NCI-H187 treated with DMSO at 0.1 percent for 48 hours (cell line): Measurements from ENCODE around the gene NUP210L.
"Not testable (repeated sequence)": the region's sequence is repeated elsewhere in the genome, so short reads cannot be mapped to it uniquely, and the experiment has no call there.

ENCODE experiments used
- DNase-seq: peaks from one replicate; lab custom pipeline; 2025; lab: John Stamatoyannopoulos, UW

The NUP210L gene

DNA sequence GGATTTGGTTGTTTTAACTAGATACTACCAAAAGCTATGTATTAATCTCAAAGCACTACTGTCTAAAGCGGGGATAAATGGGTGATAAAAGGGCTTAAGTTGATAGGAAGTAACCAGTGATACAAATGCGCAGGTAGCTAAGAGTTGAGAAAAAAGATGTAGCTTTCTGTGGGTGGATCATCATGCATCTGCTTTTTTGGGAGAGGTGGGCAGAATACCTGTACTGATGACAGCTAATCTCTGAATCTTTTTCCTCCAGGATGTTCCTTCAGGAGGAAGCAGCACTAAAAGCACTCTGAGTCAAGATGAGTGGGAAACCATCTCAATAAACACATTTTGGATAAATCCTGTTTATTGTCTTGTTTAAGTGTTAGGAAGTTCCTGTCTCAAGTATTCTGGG is 163.1 kb downstream of the NUP210L start:
- no peak for DNase-seq

DNA sequence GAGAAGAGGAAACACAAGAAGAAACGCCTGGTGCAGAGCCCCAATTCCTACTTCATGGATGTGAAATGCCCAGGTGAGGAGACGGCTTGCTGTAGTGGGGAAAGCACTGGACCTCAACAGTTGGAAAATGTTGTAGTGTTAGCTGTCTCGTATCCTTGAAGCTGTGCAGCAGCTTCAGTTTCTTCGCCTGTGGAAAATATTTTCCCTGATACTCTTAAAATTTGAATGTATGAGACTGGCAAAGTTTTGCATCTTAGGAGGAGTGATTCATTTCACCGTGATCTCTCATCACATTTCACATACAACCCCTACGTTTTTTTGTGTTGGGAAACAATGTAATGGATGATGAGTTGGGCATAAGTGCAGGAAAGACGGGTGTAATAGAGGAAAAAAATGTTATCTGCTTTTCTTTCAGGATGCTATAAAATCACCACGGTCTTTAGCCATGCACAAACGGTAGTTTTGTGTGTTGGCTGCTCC is 163.7 kb downstream of the NUP210L start:
- no peak for DNase-seq

DNA sequence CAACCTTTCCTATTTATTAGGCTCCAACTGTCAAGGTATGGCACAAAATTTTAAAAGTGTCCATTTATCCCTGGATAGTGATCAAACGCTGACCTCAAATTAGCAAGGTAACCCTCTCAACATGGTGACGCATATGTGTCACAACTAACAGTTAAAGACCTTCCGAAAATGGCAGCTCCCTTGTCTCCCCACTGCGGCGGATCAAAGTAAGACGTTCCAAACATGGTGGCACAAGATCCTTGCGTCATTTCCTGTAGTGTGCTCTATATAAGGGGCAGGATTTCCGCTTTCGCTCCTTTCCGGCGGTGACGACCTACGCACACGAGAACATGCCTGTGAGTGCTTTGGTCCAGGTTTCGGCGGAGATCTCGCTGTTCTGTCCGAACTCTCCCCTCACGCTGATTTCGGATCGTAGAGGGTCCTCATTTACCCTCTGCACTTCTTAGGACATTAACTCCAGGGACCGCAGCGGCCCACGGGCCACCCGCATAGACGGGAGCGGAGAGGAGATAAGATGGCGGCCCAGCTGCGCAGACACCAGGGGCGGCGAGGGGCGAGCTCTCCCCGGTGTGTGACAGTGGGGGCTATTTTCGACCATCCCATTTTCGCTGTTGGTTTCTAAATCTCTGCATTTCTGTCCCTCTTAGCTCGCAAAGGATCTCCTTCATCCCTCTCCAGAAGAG is 164.3 kb downstream of the NUP210L start, which contains the start of gene RPS27:
Gene RPS27, plus strand, starts transcription at position 295 of the 683 bp plus-strand sequence. Its CDS starts 35 bp downstream, at position 330.
- DNase-seq, result peak; percentile 99

DNA sequence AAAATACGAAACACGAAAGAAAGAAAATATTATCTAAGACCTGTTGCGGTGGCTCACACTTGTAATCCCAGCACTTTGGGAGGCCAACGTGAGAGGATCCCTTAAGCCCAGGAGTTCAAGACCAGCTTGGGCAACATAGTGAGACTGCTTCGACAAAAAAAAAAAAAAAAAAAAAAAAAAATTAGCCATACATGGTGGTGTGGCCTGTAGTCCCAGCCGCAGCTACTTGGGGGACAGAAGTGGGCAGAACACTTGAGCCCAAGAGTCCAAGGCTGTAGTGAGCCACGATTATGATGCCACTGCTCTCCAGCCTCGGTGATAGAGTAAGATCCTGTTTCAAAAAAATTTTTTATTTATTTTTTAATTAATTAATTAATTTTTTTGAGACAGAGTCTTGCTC is 167.3 kb downstream of the NUP210L start:
- DNase-seq, result no peak

DNA sequence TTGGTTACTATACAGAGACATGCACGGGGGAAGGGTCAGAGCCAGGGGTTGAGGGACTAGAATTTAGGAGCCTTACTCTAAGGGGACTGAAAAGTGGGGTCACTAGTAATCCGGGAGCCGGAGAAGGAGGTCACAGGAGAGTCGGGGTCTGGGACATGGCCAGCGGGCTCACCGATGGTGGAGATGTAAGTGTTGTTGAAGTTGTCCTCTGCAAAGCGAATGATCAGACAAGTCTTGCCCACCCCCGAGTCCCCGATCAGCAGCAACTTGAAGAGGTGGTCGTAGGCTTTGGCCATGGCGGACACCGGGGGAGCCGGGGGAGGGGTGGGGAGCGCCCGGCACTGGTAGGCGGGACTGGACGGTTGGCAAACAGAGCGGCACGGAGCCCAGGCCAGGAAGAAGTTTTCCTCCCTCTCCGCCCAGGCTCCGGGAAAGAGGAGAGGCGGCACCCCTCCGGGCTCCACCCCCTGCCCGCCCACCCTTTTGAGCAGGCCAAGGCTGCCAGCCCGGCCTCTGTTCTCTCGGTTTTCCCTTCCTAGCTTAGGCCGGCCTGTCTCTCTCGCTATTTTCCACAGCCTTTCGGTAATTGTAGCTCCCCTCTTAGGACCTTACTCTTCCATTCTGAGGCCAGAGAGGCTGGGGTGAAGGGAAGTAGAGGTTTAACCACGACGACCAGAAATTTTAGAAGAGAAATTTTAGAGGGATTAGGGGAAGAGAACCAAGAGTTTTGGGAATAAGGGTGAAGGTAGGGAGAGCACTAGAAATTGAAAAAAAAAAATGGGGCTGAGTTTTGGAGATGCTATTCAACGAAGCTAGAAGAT is 168.7 kb downstream of the NUP210L start, which contains the start of gene RAB13:
Gene RAB13, minus strand, starts transcription at position 399 of the 821 bp plus-strand sequence. Its CDS starts 103 bp downstream, at position 296.
- no peak for DNase-seq

DNA sequence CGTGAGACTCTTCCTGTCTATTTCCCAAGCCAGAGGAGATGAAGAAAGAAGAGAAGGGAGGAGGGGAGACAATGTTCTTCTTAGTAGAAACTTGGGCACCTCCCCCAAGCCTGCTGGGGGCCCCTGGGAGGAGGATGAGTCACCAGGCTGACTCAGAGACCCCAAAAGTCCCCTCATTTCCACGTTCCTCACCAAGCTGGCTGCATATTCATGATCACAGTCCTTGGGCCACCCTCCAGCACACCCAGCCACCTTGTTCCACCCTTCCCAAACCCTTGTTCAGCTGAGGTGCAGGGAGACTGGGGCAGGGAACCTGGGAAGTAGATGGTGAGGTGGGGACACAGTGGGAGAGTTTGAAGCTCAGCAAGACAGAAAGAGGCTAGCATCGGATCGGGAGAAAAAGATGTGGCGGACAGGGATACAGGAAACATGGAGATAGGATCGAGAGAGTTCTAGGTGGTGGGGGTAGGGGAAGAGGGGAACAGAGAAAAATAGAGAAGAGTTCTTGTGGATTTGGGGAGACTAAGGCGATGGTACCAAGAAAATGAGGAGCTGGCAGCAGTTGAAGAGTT is 169.4 kb downstream of the NUP210L start:
- no peak for DNase-seq

DNA sequence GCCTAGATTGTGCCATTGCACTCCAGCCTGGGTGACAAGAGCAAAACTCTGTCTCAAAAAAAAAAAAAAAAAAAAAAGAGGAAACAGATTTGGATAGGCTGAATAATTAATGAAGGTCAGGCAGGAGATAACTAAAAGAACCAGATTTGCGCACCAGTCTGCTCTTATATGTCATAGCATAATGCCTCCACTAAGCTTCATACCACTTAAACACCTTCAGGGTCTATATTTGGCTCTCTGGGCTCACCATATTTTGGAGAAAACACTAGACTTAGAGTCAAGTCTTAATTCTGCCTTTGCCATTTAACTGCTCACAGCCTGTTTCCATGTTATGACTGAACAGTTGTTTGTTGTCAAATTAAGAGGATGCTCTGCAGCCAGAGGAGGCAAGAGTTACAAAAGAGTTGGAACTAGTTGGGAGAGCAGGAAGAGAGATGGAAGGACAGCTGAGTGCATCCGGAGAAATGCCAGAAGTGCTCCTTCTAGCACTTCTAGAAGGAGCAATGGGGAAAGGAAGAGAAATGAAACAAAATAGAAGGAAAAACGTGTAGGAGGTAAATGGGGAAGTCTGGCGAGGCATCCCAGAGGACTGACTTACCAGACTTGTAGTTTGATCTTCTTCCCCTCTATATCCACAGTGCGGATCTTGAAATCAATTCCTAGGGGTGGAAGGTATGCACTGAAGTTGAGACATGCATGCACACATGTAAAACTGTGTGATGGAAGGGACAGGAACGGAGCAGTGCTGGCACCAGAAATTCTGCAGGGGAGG is 170.6 kb downstream of the NUP210L start:
- DNase-seq, result no peak

DNA sequence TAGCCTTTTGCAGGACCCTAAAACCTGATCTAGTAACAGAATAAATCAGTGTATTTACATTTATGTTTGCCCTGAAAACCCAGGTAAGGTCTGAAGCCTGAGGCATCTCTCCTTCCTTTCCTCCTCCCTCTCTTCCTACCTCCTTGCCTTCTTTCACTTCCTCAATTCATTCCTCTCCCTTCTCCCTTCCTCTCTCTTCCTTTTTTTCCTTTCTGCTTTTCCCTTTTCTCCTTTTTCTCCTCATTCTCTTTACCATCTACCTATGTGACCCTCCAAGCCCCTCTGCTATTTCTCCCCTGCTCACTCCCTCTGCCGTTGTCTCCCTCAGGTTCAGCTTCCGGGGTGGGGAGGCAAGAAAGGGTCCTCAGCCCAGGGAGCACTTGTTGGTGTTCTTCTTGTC is 173.1 kb downstream of the NUP210L start:
- not testable (repeated sequence) for DNase-seq

DNA sequence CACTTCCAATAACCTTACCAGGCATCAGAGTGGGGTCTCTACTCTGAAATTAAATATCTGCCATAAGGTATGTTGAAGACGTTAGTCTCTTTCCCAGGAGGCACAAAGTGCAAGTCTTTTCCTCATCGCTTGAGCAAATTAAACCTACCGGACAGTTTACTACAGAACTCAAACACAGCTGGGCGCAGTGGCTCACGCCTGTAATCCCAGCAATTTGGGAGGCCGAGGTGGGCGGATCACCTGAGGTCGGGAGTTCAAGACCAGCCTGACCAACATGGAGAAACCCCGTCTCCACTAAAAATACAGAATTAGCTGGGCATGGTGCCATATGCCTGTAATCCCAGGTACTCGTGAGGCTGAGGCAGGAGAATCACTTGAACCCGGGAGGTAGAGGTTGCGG is 175.8 kb downstream of the NUP210L start:
- DNase-seq, result not testable (repeated sequence)

DNA sequence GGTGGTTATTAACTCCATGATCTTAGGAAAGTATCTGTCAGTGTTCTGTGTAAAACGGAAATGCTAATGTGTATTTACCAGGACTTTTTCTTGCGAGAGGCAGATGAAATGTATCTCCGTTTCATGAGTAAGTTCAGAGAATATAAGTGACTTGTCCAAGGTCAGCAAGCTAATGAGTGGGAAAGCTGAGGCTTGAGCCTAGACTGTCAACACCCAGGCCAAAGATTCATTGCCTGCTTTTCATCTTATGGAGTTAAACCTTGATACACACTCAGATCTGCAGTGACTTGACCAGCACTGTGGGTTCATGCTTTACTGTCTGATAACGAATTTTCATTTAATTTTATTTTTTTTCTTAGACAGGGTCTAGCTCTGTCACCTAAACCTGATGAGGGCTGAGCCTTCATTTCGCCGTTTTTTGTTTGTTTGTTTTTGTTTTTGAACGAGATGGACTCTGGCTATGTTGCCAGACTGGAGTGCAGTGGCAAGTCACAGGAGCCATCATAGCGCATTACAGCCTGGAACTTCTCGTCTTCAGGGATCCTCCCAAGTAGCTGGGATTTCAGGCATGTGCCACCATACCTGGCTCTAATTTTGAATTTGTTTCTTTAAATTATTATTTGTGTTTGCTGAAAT is 176.5 kb downstream of the NUP210L start:
- no peak for DNase-seq

DNA sequence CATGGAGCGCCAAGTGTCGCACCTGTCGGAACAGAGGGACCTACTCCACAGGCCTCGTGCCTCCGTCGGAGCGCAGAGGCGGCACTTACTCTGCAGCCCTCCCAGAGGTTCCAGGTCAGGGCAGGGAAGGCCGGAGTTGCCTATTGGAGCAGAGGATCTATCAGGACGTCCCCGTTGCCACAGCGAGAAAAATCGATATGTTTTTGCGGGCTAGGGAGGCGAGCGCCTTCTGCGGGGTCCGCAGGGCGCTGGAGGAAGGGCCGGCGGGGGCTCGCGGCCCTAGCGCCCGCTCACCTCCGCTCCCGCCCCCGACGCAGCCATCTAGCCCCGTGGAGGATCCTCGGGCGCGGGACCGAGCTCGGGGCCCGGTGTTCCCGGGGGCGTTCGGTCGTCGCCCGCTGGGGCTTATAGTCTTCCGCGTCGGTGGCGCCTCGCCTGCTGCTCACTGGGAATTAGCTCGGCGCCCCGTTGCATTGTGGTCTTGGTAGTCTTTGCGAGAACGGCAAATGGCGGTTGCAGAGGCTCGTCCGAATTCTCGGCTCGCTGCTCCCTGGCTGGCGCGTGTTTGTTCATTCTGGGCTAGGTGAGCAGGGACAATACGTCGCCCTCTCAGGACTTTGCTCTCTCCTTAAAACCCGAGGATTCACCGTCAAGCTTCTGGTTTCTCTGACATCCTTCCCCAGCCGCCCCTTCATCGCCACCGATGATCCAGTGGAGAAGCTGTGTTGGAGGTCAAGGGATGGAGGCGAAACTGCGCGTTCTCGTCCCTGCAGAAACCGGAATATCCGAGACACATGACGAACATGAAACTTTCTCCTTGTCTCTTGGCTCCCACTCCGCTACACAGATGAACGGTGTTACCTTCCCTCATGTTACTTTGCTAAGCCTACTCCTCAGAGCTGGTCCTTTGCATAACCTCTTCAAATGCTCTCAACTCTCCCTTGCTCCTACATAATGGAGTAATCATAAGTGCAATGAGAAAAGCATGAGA is 177.3 kb downstream of the NUP210L start, which contains the start of gene JTB:
Gene JTB, minus strand, starts transcription at position 425 of the 991 bp plus-strand sequence. Its CDS starts 422 bp downstream, at position 3.
- DNase-seq, result peak; percentile 91

DNA sequence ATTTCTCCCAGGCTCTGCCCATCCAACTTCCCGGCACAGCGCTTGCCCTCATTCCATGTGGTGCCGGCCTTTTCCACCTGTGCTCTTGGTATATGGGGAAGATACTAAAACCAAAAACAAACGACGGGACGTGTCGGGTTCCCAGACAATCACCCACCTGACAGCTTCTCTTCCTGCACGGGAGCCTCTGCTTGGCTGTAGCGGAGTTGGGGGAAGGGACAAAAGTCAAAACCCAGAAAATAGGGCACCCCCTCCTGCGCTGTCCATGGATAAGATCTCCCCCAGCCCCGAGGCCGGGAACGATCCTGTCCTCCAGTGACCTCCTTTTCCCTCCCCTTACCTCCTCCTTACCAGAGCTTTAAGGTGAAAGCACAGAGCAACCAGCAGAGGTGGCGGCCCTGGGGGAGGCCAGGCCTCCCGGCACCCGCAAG is 178.0 kb downstream of the NUP210L start:
- no peak for DNase-seq

DNA sequence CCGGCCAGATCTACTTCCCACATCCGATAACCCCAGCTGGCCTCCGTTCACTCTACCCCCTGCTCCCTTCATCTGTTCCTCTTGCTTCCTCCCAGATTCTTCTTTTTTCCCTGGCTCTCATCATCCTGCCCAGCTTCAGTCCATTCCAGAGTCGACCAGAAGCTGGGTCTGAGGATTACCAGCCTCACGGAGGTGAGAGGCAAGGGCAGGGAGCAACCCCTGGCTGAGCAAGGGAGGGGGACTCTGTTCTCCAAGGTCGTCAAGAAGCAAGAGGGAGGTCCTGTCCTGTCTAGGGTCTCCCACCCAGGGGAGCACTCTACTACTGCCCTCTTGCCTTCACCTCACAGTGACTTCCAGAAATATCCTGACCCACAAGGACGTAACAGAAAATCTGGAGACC is 181.3 kb downstream of the NUP210L start:
- DNase-seq, result no peak

DNA sequence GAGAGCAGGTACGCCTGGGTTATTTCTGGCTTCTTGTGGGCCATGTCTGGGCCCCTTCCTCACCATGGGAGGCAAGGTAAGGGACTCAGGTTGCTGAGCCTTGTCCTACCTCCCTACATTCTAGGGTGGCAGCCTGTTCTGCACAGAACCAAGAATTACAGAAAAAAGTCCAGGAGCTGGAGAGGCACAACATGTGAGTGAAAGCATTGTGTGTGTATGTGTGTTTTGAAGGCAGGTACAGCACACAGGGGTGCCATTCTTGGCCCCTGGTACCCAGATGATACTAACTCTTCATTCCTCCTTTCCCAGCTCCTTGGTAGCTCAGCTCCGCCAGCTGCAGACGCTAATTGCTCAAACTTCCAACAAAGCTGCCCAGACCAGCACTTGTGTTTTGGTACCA is 181.8 kb downstream of the NUP210L start:
- DNase-seq, result no peak

DNA sequence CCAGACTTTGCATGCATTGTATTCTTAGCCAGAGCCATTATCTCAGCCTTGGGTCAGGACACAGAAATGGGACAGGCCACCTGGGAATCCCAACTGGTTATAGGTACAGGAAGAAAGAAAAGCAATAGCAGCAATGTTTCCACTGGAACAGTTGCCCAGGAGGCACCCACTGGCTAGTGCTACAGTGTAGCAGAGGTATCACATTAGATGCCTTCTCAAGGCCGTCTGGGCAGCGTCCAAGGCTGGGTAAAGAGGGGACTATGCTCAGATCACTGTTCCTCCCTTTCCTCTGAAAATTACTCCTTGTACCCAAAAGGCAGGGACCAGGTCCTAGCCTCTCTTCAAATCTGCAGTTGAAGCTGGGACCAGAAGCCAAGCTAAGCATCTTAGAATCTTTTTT is 184.5 kb downstream of the NUP210L start:
- no peak for DNase-seq

DNA sequence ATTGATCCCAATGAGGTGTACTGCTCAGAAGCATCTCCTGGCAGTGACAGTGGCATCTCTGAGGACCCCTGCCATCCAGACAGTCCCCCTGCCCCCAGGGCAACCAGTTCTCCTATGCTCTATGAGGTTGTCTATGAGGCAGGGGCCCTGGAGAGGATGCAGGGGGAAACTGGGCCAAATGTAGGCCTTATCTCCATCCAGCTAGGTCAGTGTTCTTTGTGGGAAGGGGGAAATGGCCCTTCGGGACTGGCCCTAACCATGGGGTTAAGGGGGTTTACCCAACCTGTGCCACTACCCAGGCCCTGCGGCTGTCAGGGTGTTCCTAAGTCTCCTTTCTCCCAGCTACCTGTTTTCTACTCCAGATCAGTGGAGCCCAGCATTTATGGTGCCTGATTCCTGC is 185.9 kb downstream of the NUP210L start:
- DNase-seq, result no peak

DNA sequence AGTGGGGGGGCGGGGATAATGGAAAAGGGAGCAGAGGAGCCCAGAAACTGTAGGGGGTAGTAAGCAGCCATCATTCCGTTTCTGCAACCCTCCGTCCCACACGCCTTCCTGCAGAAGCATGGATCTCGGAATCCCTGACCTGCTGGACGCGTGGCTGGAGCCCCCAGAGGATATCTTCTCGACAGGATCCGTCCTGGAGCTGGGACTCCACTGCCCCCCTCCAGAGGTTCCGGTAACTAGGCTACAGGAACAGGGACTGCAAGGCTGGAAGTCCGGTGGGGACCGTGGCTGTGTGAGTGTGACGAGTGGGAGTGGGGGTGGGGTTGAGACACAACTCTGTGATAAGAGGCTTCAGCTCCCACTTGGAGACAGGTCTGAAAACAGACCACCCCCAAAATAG is 186.5 kb downstream of the NUP210L start:
- DNase-seq, result no peak

DNA sequence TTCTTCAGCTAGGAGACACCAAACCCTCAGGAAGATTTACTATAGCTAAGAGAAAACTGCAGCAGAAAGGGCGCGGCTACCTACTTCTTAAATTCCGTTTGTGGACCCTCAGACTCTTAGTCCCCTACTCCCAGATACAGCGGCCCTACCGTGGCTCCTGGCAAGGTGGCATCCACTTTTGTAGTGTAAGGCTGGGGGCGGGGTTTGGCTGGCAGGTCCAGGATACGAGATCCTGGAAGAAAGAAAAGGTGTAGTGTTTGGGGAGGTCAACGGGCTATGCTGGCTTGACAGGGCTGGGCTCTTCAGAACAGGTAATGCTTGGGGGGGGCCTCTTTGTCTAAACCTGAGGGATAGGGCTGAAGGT is 186.9 kb downstream of the NUP210L start:
- peak; percentile 57 for DNase-seq

DNA sequence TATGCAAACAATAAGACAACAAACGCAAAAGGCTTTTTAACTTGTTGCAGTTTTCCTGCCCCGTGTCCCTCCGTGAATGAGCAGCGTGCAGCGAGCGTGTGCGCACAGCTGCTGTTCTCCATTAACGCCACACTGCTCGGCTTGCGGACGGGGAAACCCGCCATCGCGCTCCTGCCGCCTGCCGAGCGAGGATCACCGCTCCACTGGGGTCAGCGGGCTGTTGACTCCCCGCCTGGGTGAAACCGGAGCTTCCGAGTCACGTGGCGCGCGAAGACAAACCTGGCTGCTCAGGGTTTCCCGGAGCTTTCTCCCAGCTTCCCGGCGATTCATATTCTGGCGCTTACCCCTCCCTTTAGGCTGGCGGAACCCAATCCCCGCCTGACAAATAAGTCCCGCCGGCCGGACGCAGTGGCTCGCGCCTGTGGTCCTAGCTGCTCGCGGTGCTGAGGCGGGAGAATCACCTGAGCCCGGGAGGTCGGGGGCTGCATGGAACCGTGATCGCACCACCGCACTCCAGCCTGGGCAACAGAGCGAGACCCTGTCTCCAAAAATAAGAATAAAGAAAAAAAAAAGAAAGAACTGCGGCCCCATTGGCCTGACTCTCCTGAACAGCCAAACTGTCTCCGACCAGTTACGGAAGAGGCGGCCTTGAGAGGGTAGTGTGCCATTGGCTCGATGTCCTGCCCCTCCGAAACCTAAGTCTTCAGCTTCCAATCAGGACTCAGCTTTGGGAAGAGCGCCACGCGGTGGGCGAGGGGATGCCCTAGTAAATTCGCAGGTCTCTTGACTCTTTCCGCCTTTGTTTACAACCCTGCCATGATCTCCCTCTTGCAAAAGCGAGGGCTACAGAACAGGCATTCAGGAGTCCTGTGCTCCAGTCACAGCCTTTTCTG is 187.5 kb downstream of the NUP210L start, which contains the start of gene CREB3L4:
Gene CREB3L4, plus strand, starts transcription at position 796 of the 893 bp plus-strand sequence. CDS start 624 bp downstream, outside the sequence.
- peak; percentile 99 for DNase-seq
